ENCODE data around the gene TANGO6. TPM values are rescaled to one million over a fixed set of nuclear protein-coding genes. Genes with fewer than 3 reads are reported as not detected.

TANGO6 gene
- total and polyA plus RNA-seq, 2 of the 8 experiments (the other 6 are each of a cell fraction or from before 2014, with no cell fraction given): 5.0 to 19.5 TPM

- H3K4me3 ChIP-seq (ENCODE audit: extremely low read depth in 1 of 4, insufficient read depth in 2 of 4, low read depth in 3 of 4, low read length in 4 of 4): no peak overlapping the region
- 82% methylated on average over 1 of the region's 1 CpG; no CpG with 5 or more reads in 1 of the 2 experiments for WGBS, 2 experiments (ENCODE audit: extremely low coverage in 1 of 2, insufficient coverage in 1 of 2, insufficient read length in 1 of 2, insufficient replicate concordance in 2 of 2, low coverage in 1 of 2, low lambda C conversion rate in 2 of 2, missing lambda C conversion rate in 1 of 2)
- H2AFZ ChIP-seq (ENCODE audit: low read length): no peak overlapping the region
- no peak overlapping the region for H3K56ac ChIP-seq (replicated peaks; ENCODE audit: insufficient read length, low read depth, low read length)
- no peaks in the 10 kb centered on the region for H3K9me3 ChIP-seq (ENCODE audit: insufficient read depth in 2 of 2, low read depth in 1 of 2, low read length in 1 of 2)
- no peak overlapping the region for H2BK20ac ChIP-seq (ENCODE audit: low read length)
- H3K23ac ChIP-seq (ENCODE audit: insufficient read length): no peak overlapping the region
- no peak for DNase-seq (ENCODE audit: low read depth in 1 of 2, low spot score in 2 of 2)
- no peaks in the 10 kb centered on the region for H3K4me1 ChIP-seq (replicated peaks in 1 of 4; ENCODE audit: control insufficient read depth in 3 of 4, insufficient read depth in 4 of 4, low read length in 3 of 4)
- no peak overlapping the region for H4K91ac ChIP-seq (replicated peaks; ENCODE audit: insufficient read length, low read length)
- peaks cover 9 to 56% (median 40%) of the 10 kb centered on the region in 4 experiments; a peak in 7 of 8 replicates for H3K36me3 ChIP-seq (ENCODE audit: control insufficient read depth in 2 of 4, insufficient read depth in 4 of 4, low read length in 3 of 4)
- H3K27ac ChIP-seq (ENCODE audit: low read depth, low read length): no peak overlapping the region
- ChIA-PET CTCF (ENCODE audit: partially characterized antibody) (interaction anchor here (0.6 to 3.1 kb wide), 6 partner anchors 9 to 131 kb away, joined by 3 to 12 read pairs (median 4); partner anchors contain the start of gene TANGO6), POLR2A (ENCODE audit: partially characterized antibody) (interaction anchor here (1.0 to 2.8 kb wide), 2 partner anchors 9 to 97 kb away, joined by 3 to 12 read pairs; partner anchors contain the start of genes CDH1 and TANGO6)
- H2BK15ac ChIP-seq (ENCODE audit: low read length): no peak overlapping the region
- no peak overlapping the region for H4K8ac ChIP-seq (ENCODE audit: extremely low read depth, insufficient read depth, low read length)
- H3K18ac ChIP-seq (ENCODE audit: extremely low read depth, low read length): no peak overlapping the region
- H2AK5ac ChIP-seq (ENCODE audit: low read depth, low read length): no peak overlapping the region
- H3K14ac ChIP-seq (ENCODE audit: insufficient read length): no peak overlapping the region
- H2BK12ac ChIP-seq (ENCODE audit: low read depth, low read length): no peak overlapping the region
- no peaks in the 10 kb centered on the region; the same call in 1 of the 2 replicates for H3K23me2 ChIP-seq (ENCODE audit: low read depth, low read length)
- H3K79me1 ChIP-seq (ENCODE audit: low read depth, low read length): no peaks in the 10 kb centered on the region
- no peaks in the 10 kb centered on the region for H3K79me2 ChIP-seq (ENCODE audit: control insufficient read depth in 1 of 2, insufficient read depth in 2 of 2, low read length in 2 of 2)
- no peak overlapping the region for H3K4ac ChIP-seq (replicated peaks; ENCODE audit: insufficient read length, low read depth, low read length)
- H3K4me2 ChIP-seq (ENCODE audit: insufficient read depth in 1 of 2, low read depth in 2 of 2, low read length in 2 of 2): no peak overlapping the region
- H2BK5ac ChIP-seq (ENCODE audit: low read depth, low read length): no peak overlapping the region
- no peak overlapping the region for H2BK120ac ChIP-seq (replicated peaks; ENCODE audit: low read depth, low read length)
- no peak overlapping the region for H3K9ac ChIP-seq (replicated peaks in 1 of 4; ENCODE audit: extremely low read depth in 1 of 4, low read depth in 3 of 4, low read length in 3 of 4)
- no peaks in the 10 kb centered on the region for H4K20me1 ChIP-seq (replicated peaks in 1 of 2; ENCODE audit: control insufficient read depth in 1 of 2, insufficient read depth in 2 of 2, low read length in 2 of 2)
- no peak for FAIRE-seq
- H4K5ac ChIP-seq (ENCODE audit: insufficient read length, low read depth, low read length): no peak overlapping the region
- no peaks in the 10 kb centered on the region for H3K27me3 ChIP-seq (replicated peaks in 1 of 4; ENCODE audit: control insufficient read depth in 3 of 4, extremely low read depth in 1 of 4, insufficient read depth in 3 of 4, low read length in 3 of 4)
- TF ChIP-seq RNF2 (IDR thresholded peaks at IDR 0.05; ENCODE audit: borderline replicate concordance, low read depth, low read length, missing control alignments, poor library complexity, severe bottlenecking) (no peak), YY1 (IDR thresholded peaks at IDR 0.05; ENCODE audit: low read depth, low read length) (no peak), KDM4A (IDR thresholded peaks at IDR 0.05; ENCODE audit: low read depth, low read length, severe bottlenecking) (no peak), SIN3A (conservative IDR thresholded peaks at IDR 0.05 in 1 of 2, IDR thresholded peaks at IDR 0.05 in 1 of 2; ENCODE audit: low read depth in 1 of 2, low read length in 2 of 2) (no peak), TBP (IDR thresholded peaks at IDR 0.05; ENCODE audit: low read depth, low read length) (no peak), TAF7 (optimal IDR thresholded peaks at IDR 0.05; ENCODE audit: borderline replicate concordance, low read depth, low read length) (no peak), JUND (IDR thresholded peaks at IDR 0.05; ENCODE audit: low read length) (no peak), SIX5 (IDR thresholded peaks at IDR 0.05; ENCODE audit: low read depth, low read length) (no peak), CREB1 (IDR thresholded peaks at IDR 0.05) (no peak), CTCF (IDR thresholded peaks at IDR 0.05; ENCODE audit: control extremely low read depth in 1 of 3, insufficient read depth in 1 of 3, low read depth in 1 of 3, low read length in 3 of 3) (no peak), GTF2F1 (IDR thresholded peaks at IDR 0.05; ENCODE audit: borderline replicate concordance, low read depth, low read length) (no peak)
These were observed 8.8 kb upstream of the TANGO6 start for GRCh38 chr16:68834550-68834949.
